AG10803 (cell line): ENCODE data around the gene SNCB.
A peak's percentile ranks its signal among the peaks of the same experiment; 100 is the strongest.

Source experiments
- DNase-seq: peaks from one replicate; pipeline ENCODE4 v3.0.0; 2010; ENCODE audit warnings: low read depth
- H3K4me3 ChIP-seq: 2 replicates; pipeline ENCODE4 v1.5.1; 2011; ENCODE audit warnings: mild to moderate bottlenecking, low read length, control low read depth
- CTCF ChIP-seq: conservative IDR thresholded peaks from 2 replicates; pipeline ENCODE4 v1.5.1; 2011; ENCODE audit warnings: mild to moderate bottlenecking, low read length, control low read depth, inconsistent platforms

SNCB gene

GRCh38 chr5:176637556-176637955, 7.2 kb upstream of the SNCB start:
- no peak overlapping the region for H3K4me3 ChIP-seq
- no peak for TF ChIP-seq CTCF
- DNase-seq: no peak

GRCh38 chr5:176636426-176636825, 6.1 kb upstream of the SNCB start:
- DNase-seq: peak; percentile 34
- H3K4me3 ChIP-seq: no peak overlapping the region
- TF ChIP-seq CTCF: no peak

GRCh38 chr5:176633598-176633997, 3.3 kb upstream of the SNCB start:
- TF ChIP-seq CTCF: no peak
- DNase-seq: no peak
- no peak overlapping the region for H3K4me3 ChIP-seq

GRCh38 chr5:176632745-176633144, 2.4 kb upstream of the SNCB start:
- TF ChIP-seq CTCF: no peak
- no peak overlapping the region for H3K4me3 ChIP-seq
- DNase-seq: no peak

GRCh38 chr5:176631383-176632200, 1.3 kb upstream of the SNCB start:
- no peak overlapping the region for H3K4me3 ChIP-seq
- TF ChIP-seq CTCF: no peak

GRCh38 chr5:176630681-176631222, 418 bp upstream of the SNCB start:
- H3K4me3 ChIP-seq: peak overlapping the region; percentile 30
- DNase-seq: no peak
- TF ChIP-seq CTCF: no peak

More at GRCh38 chr5:176631383-176632200, 1.3 kb upstream of the SNCB start:
- no peak for DNase-seq

- no peak for DNase-seq
- H3K4me3 ChIP-seq: no peak overlapping the region
- TF ChIP-seq CTCF: no peak
These were observed 949 bp downstream of the SNCB start for GRCh38 chr5:176629317-176629852.
